ENCODE results near the gene ZNF346. TPM values are rescaled to one million over a fixed set of nuclear protein-coding genes. Genes with fewer than 3 reads are reported as not detected.

The ZNF346 gene
- total RNA-seq, 1 donor from 2014 or later, result 17.3 TPM

GRCh38 chr5:177116631-177117373 is 94.3 kb downstream of the ZNF346 start:
- DNase-seq (ENCODE audit: low read depth in 2 of 2), result peak; percentile 75 to 82

- no peak for DNase-seq (ENCODE audit: low read depth in 2 of 2)
These were observed 95.0 kb downstream of the ZNF346 start for GRCh38 chr5:177117441-177118045.

GRCh38 chr5:177122566-177122965 is 100.1 kb downstream of the ZNF346 start:
- DNase-seq (ENCODE audit: low read depth in 2 of 2), result no peak

- DNase-seq (ENCODE audit: low read depth in 2 of 2), result no peak
These were observed 101.4 kb downstream of the ZNF346 start for GRCh38 chr5:177123789-177124485.

- DNase-seq (ENCODE audit: low read depth in 2 of 2), result no peak
These were observed 102.0 kb downstream of the ZNF346 start for GRCh38 chr5:177124486-177124991.

- DNase-seq (ENCODE audit: low read depth in 2 of 2), result no peak
These were observed 104.3 kb downstream of the ZNF346 start for GRCh38 chr5:177126771-177127170.

- DNase-seq (ENCODE audit: low read depth in 2 of 2), result peak in 1 of 2 donors; percentile 32
These were observed 106.1 kb downstream of the ZNF346 start for GRCh38 chr5:177128551-177128981.

- DNase-seq (ENCODE audit: low read depth in 2 of 2), result peak; percentile 58 to 59
These were observed 107.9 kb downstream of the ZNF346 start for GRCh38 chr5:177130211-177131018.

Other genes starting within 250 kb of the ZNF346 start
- 0.22 and 0.40 TPM in 2 replicates for gene UNC5A, start 212.1 kb upstream of the ZNF346 start, total RNA-seq
- gene HK3, start 123.3 kb upstream of the ZNF346 start, total RNA-seq, result not detected in 2 replicates
- gene UIMC1, start 15.9 kb upstream of the ZNF346 start, total RNA-seq, result 30.7 and 61.5 TPM in 2 replicates
- 0.87 and 4.2 TPM in 2 replicates for gene FGFR4, start 64.2 kb downstream of the ZNF346 start, total RNA-seq
- 20.9 and 22.4 TPM in 2 replicates for gene NSD1, start 111.1 kb downstream of the ZNF346 start, total RNA-seq